ENCODE results near the gene OR2AT4. TPM values are rescaled to one million over a fixed set of nuclear protein-coding genes. Genes with fewer than 3 reads are reported as not detected.

OR2AT4 gene
- total and polyA plus RNA-seq, 2 of the 4 experiments (the other 2 are of a cell fraction) = not detected

DNA sequence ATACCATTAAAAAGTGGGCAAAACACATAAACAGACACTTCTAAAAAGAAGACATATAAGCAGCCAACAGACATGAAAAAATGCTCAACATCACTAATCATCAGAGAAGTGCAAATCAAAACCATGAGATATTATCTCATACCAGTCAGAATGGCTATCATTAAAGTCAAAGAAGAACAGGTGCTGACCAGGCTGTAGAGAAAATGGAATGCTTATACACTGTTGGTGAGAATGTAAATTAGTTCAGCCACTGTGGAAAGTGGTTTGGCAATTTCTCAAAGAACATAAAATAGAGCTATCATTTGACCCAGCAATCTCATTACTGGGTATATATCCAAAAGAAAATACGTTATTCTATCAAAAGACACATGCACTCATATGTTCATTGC, 13.5 kb downstream of the OR2AT4 start:
- H2BK120ac ChIP-seq (ENCODE audit: low read depth, low read length) = no peak overlapping the region
- no peak overlapping the region for H4K5ac ChIP-seq (ENCODE audit: low read depth, low read length)
- ATAC-seq (ENCODE audit: low read depth) (no peak), DNase-seq (no peak)
- no peaks in the 10 kb centered on the region for H4K20me1 ChIP-seq (ENCODE audit: insufficient read depth, low read length)
- H4K91ac ChIP-seq (ENCODE audit: insufficient read depth, low read depth, low read length) = no peak overlapping the region
- no CpG with 5 or more reads among the region's 1 CpG for WGBS, 2 experiments (ENCODE audit: extremely low coverage in 2 of 2, insufficient read length in 1 of 2)
- CTCF ChIA-PET = no interaction called here
- no peak overlapping the region for H2AFZ ChIP-seq (replicated peaks; ENCODE audit: low read length, poor library complexity)
- no peak overlapping the region for H3K4me3 ChIP-seq (ENCODE audit: insufficient read depth, low read depth, low read length)
- H2BK20ac ChIP-seq (ENCODE audit: low read depth, low read length) = no peak overlapping the region
- no peak overlapping the region for H2AK9ac ChIP-seq (replicated peaks; ENCODE audit: low read depth, low read length, poor library complexity)
- dilution Hi-C loops (cut with HindIII; ENCODE audit: low sequenced_read_pairs, unreplicated experiment) (no loop called here), in situ Hi-C loops (cut with MboI; ENCODE audit: low sequenced_read_pairs) (no loop called here), intact Hi-C loops (cut with micrococcal nuclease) (no loop called here)
- no peak overlapping the region for H3K23ac ChIP-seq (ENCODE audit: low read depth, low read length)
- no peak overlapping the region for H3K4me2 ChIP-seq (ENCODE audit: low read depth, low read length)
- H3K9ac ChIP-seq (ENCODE audit: low read depth, low read length) = no peak overlapping the region
- H3K56ac ChIP-seq (ENCODE audit: extremely low read depth, insufficient read depth, low read length) = no peak overlapping the region
- H2BK15ac ChIP-seq (ENCODE audit: low read depth, low read length) = no peak overlapping the region
- no peaks in the 10 kb centered on the region for H3K9me3 ChIP-seq (ENCODE audit: control insufficient read depth, insufficient read depth, low read length)
- TF ChIP-seq POLR2A (IDR thresholded peaks at IDR 0.05; ENCODE audit: low read depth, low read length) (no peak), NFE2L2 (IDR thresholded peaks at IDR 0.05; ENCODE audit: low read depth, low read length) (no peak), BHLHE40 (IDR thresholded peaks at IDR 0.05; ENCODE audit: low read depth, low read length) (no peak), FOS (IDR thresholded peaks at IDR 0.05; ENCODE audit: low read depth, low read length) (no peak)
- H3K27me3 ChIP-seq (ENCODE audit: control insufficient read depth, insufficient read depth, low read length) = peaks cover 5% of the 10 kb centered on the region; the same call in 1 of the 2 replicates
- no peaks in the 10 kb centered on the region for H3K9me1 ChIP-seq (ENCODE audit: insufficient read depth, low read length)
- no peaks in the 10 kb centered on the region for H3K79me1 ChIP-seq (ENCODE audit: low read depth in 1 of 2, low read length in 2 of 2)
- H3K18ac ChIP-seq (ENCODE audit: low read depth, low read length) = no peak overlapping the region
- H2BK5ac ChIP-seq (ENCODE audit: low read depth, low read length, poor library complexity, severe bottlenecking) = no peak overlapping the region
- no TSS peak for BruUV-seq (replicated peaks)
- no peaks in the 10 kb centered on the region for H3K36me3 ChIP-seq (ENCODE audit: control insufficient read depth, insufficient read depth, low read length)
- H4K8ac ChIP-seq (ENCODE audit: low read depth in 2 of 2, low read length in 2 of 2) = no peak overlapping the region
- no peak overlapping the region for H3K27ac ChIP-seq (ENCODE audit: insufficient read depth, low read length)
- no peak overlapping the region for H3K4ac ChIP-seq (ENCODE audit: low read depth, low read length)
- H2AK5ac ChIP-seq (ENCODE audit: low read depth, low read length) = no peak overlapping the region
- H3K4me1 ChIP-seq (ENCODE audit: control insufficient read depth, insufficient read depth, low read length) = no peaks in the 10 kb centered on the region
- POLR2A ChIA-PET (ENCODE audit: unreplicated experiment) = no interaction called here
- H3K14ac ChIP-seq (replicated peaks; ENCODE audit: low read depth, low read length) = no peak overlapping the region

Measured in IMR-90 (cell line).